OCI-LY1 (cell line): ENCODE data around the gene DUOX1.

ENCODE experiments used
- H2AFZ ChIP-seq: fragments of 200-600 bp; sonication (generic), shearing (Covaris generic); 2 replicates; pipeline ENCODE4 v1.6.0; 2014; ENCODE audit warnings: antibody characterized with exemption, mild to moderate bottlenecking, low read length
- H3F3A ChIP-seq: fragments of 200-600 bp; sonication (generic), shearing (Covaris generic); 2 replicates; pipeline ENCODE4 v1.6.0; 2014; ENCODE audit warnings: mild to moderate bottlenecking, antibody characterized with exemption, low read length, moderate library complexity; ENCODE audit not compliant: insufficient read depth
- H3K27ac ChIP-seq: fragments of 200-600 bp; sonication (generic); 2 replicates; pipeline ENCODE4 v1.5.1; 2014; ENCODE audit warnings: low read length, mixed run types, mild to moderate bottlenecking, low read depth; ENCODE audit not compliant: poor library complexity, severe bottlenecking
- H3K27me3 ChIP-seq: fragments of 200-600 bp; sonication (generic); 2 replicates; pipeline ENCODE4 v1.6.0; 2014; ENCODE audit warnings: antibody characterized with exemption, mild to moderate bottlenecking, low read length, moderate library complexity; ENCODE audit not compliant: insufficient read depth
- H3K36me3 ChIP-seq: fragments of 200-600 bp; sonication (generic); 2 replicates; pipeline ENCODE4 v1.6.1; 2014; ENCODE audit warnings: mild to moderate bottlenecking, antibody characterized with exemption, low read length, moderate library complexity, mixed read lengths; ENCODE audit not compliant: insufficient read depth
- H3K4me1 ChIP-seq: fragments of 200-600 bp; sonication (generic); 2 replicates; pipeline ENCODE4 v1.5.1; 2014; ENCODE audit warnings: mild to moderate bottlenecking, low read length, moderate library complexity; ENCODE audit not compliant: insufficient read depth, severe bottlenecking
- H3K4me2 ChIP-seq: fragments of 200-600 bp; sonication (generic), shearing (Covaris generic); 2 replicates; pipeline ENCODE4 v1.6.1; 2014; ENCODE audit warnings: low read length
- H3K4me3 ChIP-seq: fragments of 200-600 bp; sonication (generic); 2 replicates; pipeline ENCODE4 v1.5.1; 2014; ENCODE audit warnings: low read length, low read depth, mild to moderate bottlenecking, mixed read lengths; ENCODE audit not compliant: poor library complexity, severe bottlenecking
- H3K79me2 ChIP-seq: fragments of 200-600 bp; shearing (Covaris generic); 2 replicates; pipeline ENCODE4 v1.6.1; 2016; ENCODE audit warnings: mixed run types, low read length, mixed read lengths; ENCODE audit not compliant: insufficient read depth
- H3K9ac ChIP-seq: fragments of 200-600 bp; sonication (generic), shearing (Covaris generic); 2 replicates; pipeline ENCODE4 v1.6.1; 2014; ENCODE audit warnings: mild to moderate bottlenecking, low read length, mixed read lengths
- H3K9me2 ChIP-seq: fragments of 200-600 bp; sonication (generic), shearing (Covaris generic); 2 replicates; pipeline ENCODE4 v1.6.1; 2014; ENCODE audit warnings: low read depth, mild to moderate bottlenecking, low read length, mixed read lengths
- H3K9me3 ChIP-seq: fragments of 200-600 bp; shearing (Covaris generic); 2 replicates; pipeline ENCODE4 v1.6.1; 2014; ENCODE audit warnings: low read length, mixed read lengths
- H4K20me1 ChIP-seq: fragments of 200-600 bp; sonication (generic), shearing (Covaris generic); 2 replicates; pipeline ENCODE4 v1.6.0; 2016; ENCODE audit warnings: mild to moderate bottlenecking, low read length; ENCODE audit not compliant: insufficient read depth
- EZH2 ChIP-seq: fragments of 200-600 bp; sonication (generic), shearing (Covaris generic); IDR thresholded peaks from 2 replicates; pipeline ENCODE4 v1.8.0; 2017; ENCODE audit warnings: borderline replicate concordance, mixed run types, mild to moderate bottlenecking, antibody characterized with exemption, low read length, moderate library complexity, mixed read lengths
- TF ChIP-seq, protein P1 (sequence below): fragments of 200-600 bp; sonication (generic), shearing (Covaris generic); IDR thresholded peaks from 2 replicates; pipeline ENCODE4 v1.5.1; 2017; ENCODE audit warnings: mild to moderate bottlenecking, antibody characterized with exemption, low read length, moderate library complexity, mixed read lengths

The DUOX1 gene

GRCh38 chr15:45143946-45144345 is 14.2 kb downstream of the DUOX1 start:
- Histone ChIP-seq H3K36me3 (no peaks in the 10 kb centered on the region), H2AFZ (no peak overlapping the region), H3K4me1 (no peaks in the 10 kb centered on the region), H3F3A (no peaks in the 10 kb centered on the region), H4K20me1 (no peaks in the 10 kb centered on the region), H3K4me3 (no peak overlapping the region), H3K9ac (no peak overlapping the region), H3K27me3 (no peaks in the 10 kb centered on the region), H3K4me2 (no peak overlapping the region), H3K27ac (no peak overlapping the region), H3K9me2 (no peaks in the 10 kb centered on the region), H3K79me2 (no peaks in the 10 kb centered on the region), H3K9me3 (no peaks in the 10 kb centered on the region)
- TF ChIP-seq, protein P1, sequence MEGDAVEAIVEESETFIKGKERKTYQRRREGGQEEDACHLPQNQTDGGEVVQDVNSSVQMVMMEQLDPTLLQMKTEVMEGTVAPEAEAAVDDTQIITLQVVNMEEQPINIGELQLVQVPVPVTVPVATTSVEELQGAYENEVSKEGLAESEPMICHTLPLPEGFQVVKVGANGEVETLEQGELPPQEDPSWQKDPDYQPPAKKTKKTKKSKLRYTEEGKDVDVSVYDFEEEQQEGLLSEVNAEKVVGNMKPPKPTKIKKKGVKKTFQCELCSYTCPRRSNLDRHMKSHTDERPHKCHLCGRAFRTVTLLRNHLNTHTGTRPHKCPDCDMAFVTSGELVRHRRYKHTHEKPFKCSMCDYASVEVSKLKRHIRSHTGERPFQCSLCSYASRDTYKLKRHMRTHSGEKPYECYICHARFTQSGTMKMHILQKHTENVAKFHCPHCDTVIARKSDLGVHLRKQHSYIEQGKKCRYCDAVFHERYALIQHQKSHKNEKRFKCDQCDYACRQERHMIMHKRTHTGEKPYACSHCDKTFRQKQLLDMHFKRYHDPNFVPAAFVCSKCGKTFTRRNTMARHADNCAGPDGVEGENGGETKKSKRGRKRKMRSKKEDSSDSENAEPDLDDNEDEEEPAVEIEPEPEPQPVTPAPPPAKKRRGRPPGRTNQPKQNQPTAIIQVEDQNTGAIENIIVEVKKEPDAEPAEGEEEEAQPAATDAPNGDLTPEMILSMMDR, result no peak
- no peak for TF ChIP-seq EZH2

DNA sequence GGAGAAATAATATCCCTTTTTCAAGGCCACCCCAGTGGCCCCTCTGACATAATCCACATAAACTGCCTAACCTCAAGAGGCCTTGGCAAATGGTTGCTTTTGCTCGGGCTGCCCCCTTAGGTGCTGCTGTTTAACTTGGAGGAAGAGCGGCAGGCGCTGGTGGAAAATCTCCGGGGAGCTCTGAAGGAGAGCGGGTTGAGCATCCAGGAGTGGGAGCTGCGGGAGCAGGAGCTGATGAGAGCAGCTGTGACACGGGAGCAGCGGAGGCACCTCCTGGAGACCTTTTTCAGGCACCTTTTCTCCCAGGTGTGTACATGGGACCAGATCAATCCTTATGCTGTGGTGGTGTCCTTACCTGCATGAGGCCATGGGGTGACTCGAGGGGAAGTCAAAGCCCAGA is 15.0 kb downstream of the DUOX1 start:
- no peaks in the 10 kb centered on the region for H3K79me2 ChIP-seq
- no peak overlapping the region for H3K9ac ChIP-seq
- no peak overlapping the region for H2AFZ ChIP-seq
- H3F3A ChIP-seq, result no peaks in the 10 kb centered on the region
- no peaks in the 10 kb centered on the region for H3K4me1 ChIP-seq
- H3K9me3 ChIP-seq, result no peaks in the 10 kb centered on the region
- H3K9me2 ChIP-seq, result no peaks in the 10 kb centered on the region
- H3K27ac ChIP-seq, result no peak overlapping the region
- H3K4me3 ChIP-seq, result no peak overlapping the region
- H3K36me3 ChIP-seq, result no peaks in the 10 kb centered on the region
- H3K4me2 ChIP-seq, result no peak overlapping the region
- no peaks in the 10 kb centered on the region for H3K27me3 ChIP-seq
- TF ChIP-seq, protein P1, result no peak
- no peak for TF ChIP-seq EZH2
- H4K20me1 ChIP-seq, result no peaks in the 10 kb centered on the region

DNA sequence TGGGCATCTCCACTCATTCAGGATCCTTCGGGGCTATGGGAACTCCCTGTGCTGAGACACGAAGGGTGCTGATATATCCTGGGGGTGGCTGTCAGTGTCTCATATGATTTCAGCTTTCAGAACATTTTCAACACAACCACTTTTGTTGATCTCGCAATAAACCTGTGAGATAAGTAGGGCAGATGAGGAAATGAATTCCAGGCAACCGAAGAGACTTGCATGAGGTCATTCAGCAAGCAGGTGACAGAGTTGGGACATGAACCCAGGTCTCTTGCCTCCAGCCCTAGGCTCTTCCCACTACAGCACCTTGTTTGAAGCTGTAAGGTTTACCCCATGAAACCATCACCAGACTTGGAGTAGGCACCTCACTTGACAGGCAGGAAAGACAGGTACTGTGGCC is 16.6 kb downstream of the DUOX1 start:
- no peaks in the 10 kb centered on the region for H3K9me2 ChIP-seq
- no peaks in the 10 kb centered on the region for H3F3A ChIP-seq
- no peak overlapping the region for H3K4me3 ChIP-seq
- TF ChIP-seq, protein P1, result no peak
- TF ChIP-seq EZH2, result no peak
- no peaks in the 10 kb centered on the region for H3K9me3 ChIP-seq
- no peaks in the 10 kb centered on the region for H3K36me3 ChIP-seq
- H4K20me1 ChIP-seq, result no peaks in the 10 kb centered on the region
- no peaks in the 10 kb centered on the region for H3K79me2 ChIP-seq
- H3K4me2 ChIP-seq, result no peak overlapping the region
- no peaks in the 10 kb centered on the region for H3K27me3 ChIP-seq
- no peak overlapping the region for H3K27ac ChIP-seq
- H3K9ac ChIP-seq, result no peak overlapping the region
- no peak overlapping the region for H2AFZ ChIP-seq
- H3K4me1 ChIP-seq, result no peaks in the 10 kb centered on the region
